Suprapubic skin (tissue), 3 donors: ENCODE data around the gene DZIP1L.

ENCODE experiments used
- CTCF ChIP-seq, 2 donors: fragments of 200-600 bp in 1 of 2; fragments of 450-650 bp in 1 of 2; sonication (generic) in 1 of 2; IDR thresholded peaks; one replicate each; pipeline ENCODE4 v1.5.1; 2016 to 2019; ENCODE audit warnings: antibody characterized with exemption in 2 of 2, mild to moderate bottlenecking in 1 of 2, moderate library complexity in 1 of 2
- POLR2AphosphoS5 ChIP-seq, 3 donors: sonication (generic); formaldehyde crosslinking; IDR thresholded peaks; one replicate each; pipeline ENCODE4 v1.6.1; 2017; ENCODE audit warnings: antibody characterized with exemption in 3 of 3

GRCh38 chr3:138031536-138031935, 83.9 kb downstream of the DZIP1L start:
- no peak for TF ChIP-seq CTCF (IDR thresholded peaks at IDR 0.05)
- TF ChIP-seq POLR2AphosphoS5 (IDR thresholded peaks at IDR 0.05) = no peak
